Measurements from ENCODE around the gene MTRFR.
A peak's percentile ranks its signal among the peaks of the same experiment; 100 is the strongest.

The MTRFR gene

GRCh38 chr12:123270214-123271000, 37.2 kb downstream of the MTRFR start:
- no peak for DNase-seq (ENCODE audit: low spot score)

GRCh38 chr12:123271001-123271668, 37.9 kb downstream of the MTRFR start:
- peak; percentile 72 for DNase-seq (ENCODE audit: low spot score)

- no peak for DNase-seq (ENCODE audit: low spot score)
These were observed 39.9 kb downstream of the MTRFR start for GRCh38 chr12:123273166-123273565.

- DNase-seq (ENCODE audit: low spot score), result no peak
These were observed 44.9 kb downstream of the MTRFR start for GRCh38 chr12:123278101-123278627.

- DNase-seq (ENCODE audit: low spot score), result no peak
These were observed 47.7 kb downstream of the MTRFR start for GRCh38 chr12:123280971-123281370.

- DNase-seq (ENCODE audit: low spot score), result no peak
These were observed 48.9 kb downstream of the MTRFR start for GRCh38 chr12:123282111-123282510.

GRCh38 chr12:123283461-123283860, 50.2 kb downstream of the MTRFR start:
- DNase-seq (ENCODE audit: low spot score), result no peak

- DNase-seq (ENCODE audit: low spot score), result no peak
These were observed 51.4 kb downstream of the MTRFR start for GRCh38 chr12:123284669-123285068.

- DNase-seq (ENCODE audit: low spot score), result no peak
These were observed 53.6 kb downstream of the MTRFR start for GRCh38 chr12:123286652-123287373.

- no peak for DNase-seq (ENCODE audit: low spot score)
These were observed 55.6 kb downstream of the MTRFR start for GRCh38 chr12:123288751-123289346.

- no peak for DNase-seq (ENCODE audit: low spot score)
These were observed 56.7 kb downstream of the MTRFR start for GRCh38 chr12:123289911-123290310.

GRCh38 chr12:123293178-123293760, 60.0 kb downstream of the MTRFR start:
- DNase-seq (ENCODE audit: low spot score), result no peak

GRCh38 chr12:123305136-123305535, 71.9 kb downstream of the MTRFR start:
- DNase-seq (ENCODE audit: low spot score), result no peak

- DNase-seq (ENCODE audit: low spot score), result no peak
These were observed 73.0 kb downstream of the MTRFR start for GRCh38 chr12:123306200-123306599.
